H1 (cell line): ENCODE measurements around the gene POGK. TPM values are rescaled to one million over a fixed set of nuclear protein-coding genes. Genes with fewer than 3 reads are reported as not detected.

Experiments
- CHD1 ChIP-seq: IDR thresholded peaks from 2 replicates; pipeline ENCODE4 v1.6.1; 2012; ENCODE audit warnings: low read depth, low read length, improper control_type of control experiment
- EGR1 ChIP-seq: IDR thresholded peaks from 2 replicates; pipeline ENCODE4 v1.6.1; 2011; ENCODE audit warnings: low read depth, low read length, borderline replicate concordance
- EZH2 ChIP-seq: fragments of 200-600 bp; sonication (generic); IDR thresholded peaks from 2 replicates; pipeline ENCODE4 v1.7.1; 2012; ENCODE audit warnings: low read depth, mild to moderate bottlenecking, moderate library complexity, low read length, inconsistent platforms; ENCODE audit not compliant: severe bottlenecking
- KDM1A ChIP-seq: fragments of 200-600, 300-600 bp; sonication (generic); IDR thresholded peaks from 2 replicates; pipeline ENCODE4 v1.7.1; 2016; ENCODE audit warnings: mild to moderate bottlenecking, low read length, borderline replicate concordance
- KDM4A ChIP-seq: IDR thresholded peaks from one replicate; pipeline ENCODE4 v1.7.1; 2012; ENCODE audit warnings: low read depth, mild to moderate bottlenecking, moderate library complexity, low read length, inconsistent platforms; ENCODE audit not compliant: severe bottlenecking
- RAD21 ChIP-seq, 2 experiments: IDR thresholded peaks in 1 of 2; conservative IDR thresholded peaks in 1 of 2; 2 replicates each; pipeline ENCODE4 v1.6.1; 2011; ENCODE audit warnings: low read depth in 2 of 2, low read length in 2 of 2, improper control_type of control experiment in 1 of 2, inconsistent platforms in 1 of 2, mild to moderate bottlenecking in 1 of 2, moderate library complexity in 1 of 2
- SP1 ChIP-seq: IDR thresholded peaks from 2 replicates; pipeline ENCODE4 v1.6.1; 2011; ENCODE audit warnings: low read depth, low read length
- polyA plus RNA-seq, 7 experiments: library from polyadenylated mRNA; depleted of rRNA in 3 of 7; stranded (reverse) in 5 of 7; unstranded in 2 of 7; fragments of >200 nt in 5 of 7; fragments of 200-250 nt in 2 of 7; gene quantifications; 1 replicate in 5 of 7; 2 replicates in 1 of 7; 4 replicates in 1 of 7; pipeline versions ENCODE4 v1.2.1 to v1.2.3, GENCODE V29; 2011 to 2013; ENCODE audit warnings: missing spikeins in 2 of 7, mixed read lengths in 2 of 7
- total RNA-seq: library from RNA; stranded (reverse); fragmentation: NEBNext Ultra II Directional; extraction: Animal tissue kit (Norgen Biotek cat#: 25700); gene quantifications from 2 replicates; pipeline ENCODE4 v1.2.1, GENCODE V29; 2021
- TF ChIP-seq, protein P1 (sequence below): fragments of 300-600 bp; sonication (generic); IDR thresholded peaks from 2 replicates; pipeline ENCODE4 v1.7.1; 2012; ENCODE audit warnings: low read length, moderate library complexity, mild to moderate bottlenecking, inconsistent platforms; ENCODE audit not compliant: insufficient replicate concordance

The POGK gene
- total and polyA plus RNA-seq, 2 of the 8 experiments (the other 6 are each of a cell fraction or from before 2014, with no cell fraction given) = 16.9 to 40.3 TPM

- no peak for TF ChIP-seq KDM4A
- no peak for TF ChIP-seq EGR1
- TF ChIP-seq SP1 = no peak
- no peak for TF ChIP-seq RAD21 (IDR thresholded peaks at IDR 0.05 in 1 of 2, conservative IDR thresholded peaks at IDR 0.05 in 1 of 2; ENCODE audit: low read depth in 2 of 2, low read length in 2 of 2)
- TF ChIP-seq KDM1A = no peak
- TF ChIP-seq, protein P1, sequence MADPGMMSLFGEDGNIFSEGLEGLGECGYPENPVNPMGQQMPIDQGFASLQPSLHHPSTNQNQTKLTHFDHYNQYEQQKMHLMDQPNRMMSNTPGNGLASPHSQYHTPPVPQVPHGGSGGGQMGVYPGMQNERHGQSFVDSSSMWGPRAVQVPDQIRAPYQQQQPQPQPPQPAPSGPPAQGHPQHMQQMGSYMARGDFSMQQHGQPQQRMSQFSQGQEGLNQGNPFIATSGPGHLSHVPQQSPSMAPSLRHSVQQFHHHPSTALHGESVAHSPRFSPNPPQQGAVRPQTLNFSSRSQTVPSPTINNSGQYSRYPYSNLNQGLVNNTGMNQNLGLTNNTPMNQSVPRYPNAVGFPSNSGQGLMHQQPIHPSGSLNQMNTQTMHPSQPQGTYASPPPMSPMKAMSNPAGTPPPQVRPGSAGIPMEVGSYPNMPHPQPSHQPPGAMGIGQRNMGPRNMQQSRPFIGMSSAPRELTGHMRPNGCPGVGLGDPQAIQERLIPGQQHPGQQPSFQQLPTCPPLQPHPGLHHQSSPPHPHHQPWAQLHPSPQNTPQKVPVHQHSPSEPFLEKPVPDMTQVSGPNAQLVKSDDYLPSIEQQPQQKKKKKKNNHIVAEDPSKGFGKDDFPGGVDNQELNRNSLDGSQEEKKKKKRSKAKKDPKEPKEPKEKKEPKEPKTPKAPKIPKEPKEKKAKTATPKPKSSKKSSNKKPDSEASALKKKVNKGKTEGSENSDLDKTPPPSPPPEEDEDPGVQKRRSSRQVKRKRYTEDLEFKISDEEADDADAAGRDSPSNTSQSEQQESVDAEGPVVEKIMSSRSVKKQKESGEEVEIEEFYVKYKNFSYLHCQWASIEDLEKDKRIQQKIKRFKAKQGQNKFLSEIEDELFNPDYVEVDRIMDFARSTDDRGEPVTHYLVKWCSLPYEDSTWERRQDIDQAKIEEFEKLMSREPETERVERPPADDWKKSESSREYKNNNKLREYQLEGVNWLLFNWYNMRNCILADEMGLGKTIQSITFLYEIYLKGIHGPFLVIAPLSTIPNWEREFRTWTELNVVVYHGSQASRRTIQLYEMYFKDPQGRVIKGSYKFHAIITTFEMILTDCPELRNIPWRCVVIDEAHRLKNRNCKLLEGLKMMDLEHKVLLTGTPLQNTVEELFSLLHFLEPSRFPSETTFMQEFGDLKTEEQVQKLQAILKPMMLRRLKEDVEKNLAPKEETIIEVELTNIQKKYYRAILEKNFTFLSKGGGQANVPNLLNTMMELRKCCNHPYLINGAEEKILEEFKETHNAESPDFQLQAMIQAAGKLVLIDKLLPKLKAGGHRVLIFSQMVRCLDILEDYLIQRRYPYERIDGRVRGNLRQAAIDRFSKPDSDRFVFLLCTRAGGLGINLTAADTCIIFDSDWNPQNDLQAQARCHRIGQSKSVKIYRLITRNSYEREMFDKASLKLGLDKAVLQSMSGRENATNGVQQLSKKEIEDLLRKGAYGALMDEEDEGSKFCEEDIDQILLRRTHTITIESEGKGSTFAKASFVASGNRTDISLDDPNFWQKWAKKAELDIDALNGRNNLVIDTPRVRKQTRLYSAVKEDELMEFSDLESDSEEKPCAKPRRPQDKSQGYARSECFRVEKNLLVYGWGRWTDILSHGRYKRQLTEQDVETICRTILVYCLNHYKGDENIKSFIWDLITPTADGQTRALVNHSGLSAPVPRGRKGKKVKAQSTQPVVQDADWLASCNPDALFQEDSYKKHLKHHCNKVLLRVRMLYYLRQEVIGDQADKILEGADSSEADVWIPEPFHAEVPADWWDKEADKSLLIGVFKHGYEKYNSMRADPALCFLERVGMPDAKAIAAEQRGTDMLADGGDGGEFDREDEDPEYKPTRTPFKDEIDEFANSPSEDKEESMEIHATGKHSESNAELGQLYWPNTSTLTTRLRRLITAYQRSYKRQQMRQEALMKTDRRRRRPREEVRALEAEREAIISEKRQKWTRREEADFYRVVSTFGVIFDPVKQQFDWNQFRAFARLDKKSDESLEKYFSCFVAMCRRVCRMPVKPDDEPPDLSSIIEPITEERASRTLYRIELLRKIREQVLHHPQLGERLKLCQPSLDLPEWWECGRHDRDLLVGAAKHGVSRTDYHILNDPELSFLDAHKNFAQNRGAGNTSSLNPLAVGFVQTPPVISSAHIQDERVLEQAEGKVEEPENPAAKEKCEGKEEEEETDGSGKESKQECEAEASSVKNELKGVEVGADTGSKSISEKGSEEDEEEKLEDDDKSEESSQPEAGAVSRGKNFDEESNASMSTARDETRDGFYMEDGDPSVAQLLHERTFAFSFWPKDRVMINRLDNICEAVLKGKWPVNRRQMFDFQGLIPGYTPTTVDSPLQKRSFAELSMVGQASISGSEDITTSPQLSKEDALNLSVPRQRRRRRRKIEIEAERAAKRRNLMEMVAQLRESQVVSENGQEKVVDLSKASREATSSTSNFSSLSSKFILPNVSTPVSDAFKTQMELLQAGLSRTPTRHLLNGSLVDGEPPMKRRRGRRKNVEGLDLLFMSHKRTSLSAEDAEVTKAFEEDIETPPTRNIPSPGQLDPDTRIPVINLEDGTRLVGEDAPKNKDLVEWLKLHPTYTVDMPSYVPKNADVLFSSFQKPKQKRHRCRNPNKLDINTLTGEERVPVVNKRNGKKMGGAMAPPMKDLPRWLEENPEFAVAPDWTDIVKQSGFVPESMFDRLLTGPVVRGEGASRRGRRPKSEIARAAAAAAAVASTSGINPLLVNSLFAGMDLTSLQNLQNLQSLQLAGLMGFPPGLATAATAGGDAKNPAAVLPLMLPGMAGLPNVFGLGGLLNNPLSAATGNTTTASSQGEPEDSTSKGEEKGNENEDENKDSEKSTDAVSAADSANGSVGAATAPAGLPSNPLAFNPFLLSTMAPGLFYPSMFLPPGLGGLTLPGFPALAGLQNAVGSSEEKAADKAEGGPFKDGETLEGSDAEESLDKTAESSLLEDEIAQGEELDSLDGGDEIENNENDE = no peak
- TF ChIP-seq CHD1 = no peak
- no peak for TF ChIP-seq EZH2
- TF ChIP-seq, all 59 proteins: peak for 0
Observed at GRCh38 chr1:166813508-166814223, 25.6 kb upstream of the POGK start (continued).
